Spleen (tissue), 11 donors: ENCODE measurements around the gene CIDEB. TPM values are rescaled to one million over a fixed set of nuclear protein-coding genes. Genes with fewer than 3 reads are reported as not detected.
A peak's percentile ranks its signal among the peaks of the same experiment; 100 is the strongest.

Experiments
- DNase-seq: peaks from one replicate; pipeline ENCODE4 v3.0.0-alpha.2; 2020
- H3K27ac ChIP-seq, 8 donors: fragments of 200-600 bp; sonication (generic) in 7 of 8; 1 replicate in 4 of 8; 2 replicates in 4 of 8; pipeline versions ENCODE4 v1.5.0 to v1.8.0; 2016 to 2021; ENCODE audit warnings: inconsistent platforms in 4 of 8, mild to moderate bottlenecking in 4 of 8, moderate library complexity in 1 of 8
- H3K27me3 ChIP-seq, 7 donors: fragments of 200-600 bp; sonication (generic) in 6 of 7; replicated peaks in 1 of 7; 1 replicate in 4 of 7; 2 replicates in 3 of 7; pipeline versions ENCODE4 v1.5.0 to v1.8.0; 2016 to 2021; ENCODE audit warnings: inconsistent platforms in 3 of 7, mild to moderate bottlenecking in 1 of 7
- H3K36me3 ChIP-seq, 6 donors: fragments of 200-600 bp; sonication (generic) in 5 of 6; 1 replicate in 4 of 6; 2 replicates in 2 of 6; pipeline versions ENCODE4 v1.5.0 to v1.8.0; 2016 to 2021; ENCODE audit warnings: inconsistent platforms in 2 of 6
- H3K4me1 ChIP-seq, 6 donors: fragments of 200-600 bp; sonication (generic) in 5 of 6; 1 replicate in 3 of 6; 2 replicates in 3 of 6; pipeline versions ENCODE4 v1.5.0 to v1.8.0; 2016 to 2021; ENCODE audit warnings: inconsistent platforms in 3 of 6
- H3K4me3 ChIP-seq, 8 donors: fragments of 200-600 bp; sonication (generic) in 7 of 8; 1 replicate in 4 of 8; 2 replicates in 4 of 8; pipeline versions ENCODE4 v1.5.0 to v1.8.0; 2016 to 2021; ENCODE audit warnings: inconsistent platforms in 4 of 8, mild to moderate bottlenecking in 4 of 8, moderate library complexity in 2 of 8
- H3K9me3 ChIP-seq, 8 donors: fragments of 200-600 bp; sonication (generic) in 7 of 8; 1 replicate in 4 of 8; 2 replicates in 4 of 8; pipeline versions ENCODE4 v1.5.0 to v1.8.0; 2016 to 2021; ENCODE audit warnings: inconsistent platforms in 4 of 8
- CTCF ChIP-seq, 11 experiments: fragments of 200-600 bp in 7 of 11; fragments of 450-650 bp in 4 of 11; sonication (generic) in 4 of 11; IDR thresholded peaks in 8 of 11; conservative IDR thresholded peaks in 3 of 11; 1 replicate in 7 of 11; 2 replicates in 4 of 11; pipeline versions ENCODE4 v1.4.0 to v1.8.0; 2016 to 2021; ENCODE audit warnings: antibody characterized with exemption in 11 of 11, inconsistent platforms in 4 of 11, mild to moderate bottlenecking in 1 of 11
- POLR2A ChIP-seq, 3 donors: fragments of 450-650 bp; IDR thresholded peaks; one replicate each; pipeline ENCODE4 v1.5.1; 2017; ENCODE audit warnings: antibody characterized with exemption in 3 of 3, mild to moderate bottlenecking in 1 of 3
- POLR2AphosphoS5 ChIP-seq, 3 donors: sonication (generic); formaldehyde crosslinking; IDR thresholded peaks; one replicate each; pipeline ENCODE4 v1.5.1; 2017; ENCODE audit warnings: antibody characterized with exemption in 3 of 3
- WGBS, 5 donors: extraction: QIAGEN DNeasy Blood & Tissue Kit in 3 of 5; methylation state at CpG; one replicate each; pipeline versions ENCODE4 v1.1.5 to v1.1.7; 2013 to 2018; 5-methylcytosine and 5-hydroxymethylcytosine counted together
- intact Hi-C: fragments of 100-400 bp; cut with DNase I; formaldehyde crosslinking; loops from one replicate; pipeline ENCODE4 v1.15.0; 2023; ENCODE audit warnings: low total_unique reads
- polyA plus RNA-seq, 3 donors: library from polyadenylated mRNA; stranded (reverse); fragments of 200-250 nt; gene quantifications; one replicate each; pipeline ENCODE4 v1.2.1, GENCODE V29; 2013
- total RNA-seq, 7 donors: library from RNA; depleted of rRNA in 3 of 7; stranded (reverse); fragments of >200 nt in 3 of 7; fragmentation: NEBNext Ultra II Directional in 4 of 7; extraction: Animal tissue kit (Norgen Biotek cat#: 25700) in 4 of 7; gene quantifications; one replicate each; pipeline versions ENCODE4 v1.1.0 to v1.2.1, GENCODE V29; 2016 to 2021
- donor health status: healthy with polysubstance abuse.
- donor health status: DM: no; HTN: no; CAD: no; lungs with moderate emphysema.
- donor health status: DM: no; HTN: no; CAD: no.
- donor health status: Bipolar disorder and iron deficiency.
- donor health status: healthy.
- donor health status: DM: no; HTN: no; CAD: no.
- donor health status: DM: yes; HTN: yes; CAD: no.

The CIDEB gene
- total and polyA plus RNA-seq, 10 donors: 31.0 to 145 (median 81.6) TPM

DNA sequence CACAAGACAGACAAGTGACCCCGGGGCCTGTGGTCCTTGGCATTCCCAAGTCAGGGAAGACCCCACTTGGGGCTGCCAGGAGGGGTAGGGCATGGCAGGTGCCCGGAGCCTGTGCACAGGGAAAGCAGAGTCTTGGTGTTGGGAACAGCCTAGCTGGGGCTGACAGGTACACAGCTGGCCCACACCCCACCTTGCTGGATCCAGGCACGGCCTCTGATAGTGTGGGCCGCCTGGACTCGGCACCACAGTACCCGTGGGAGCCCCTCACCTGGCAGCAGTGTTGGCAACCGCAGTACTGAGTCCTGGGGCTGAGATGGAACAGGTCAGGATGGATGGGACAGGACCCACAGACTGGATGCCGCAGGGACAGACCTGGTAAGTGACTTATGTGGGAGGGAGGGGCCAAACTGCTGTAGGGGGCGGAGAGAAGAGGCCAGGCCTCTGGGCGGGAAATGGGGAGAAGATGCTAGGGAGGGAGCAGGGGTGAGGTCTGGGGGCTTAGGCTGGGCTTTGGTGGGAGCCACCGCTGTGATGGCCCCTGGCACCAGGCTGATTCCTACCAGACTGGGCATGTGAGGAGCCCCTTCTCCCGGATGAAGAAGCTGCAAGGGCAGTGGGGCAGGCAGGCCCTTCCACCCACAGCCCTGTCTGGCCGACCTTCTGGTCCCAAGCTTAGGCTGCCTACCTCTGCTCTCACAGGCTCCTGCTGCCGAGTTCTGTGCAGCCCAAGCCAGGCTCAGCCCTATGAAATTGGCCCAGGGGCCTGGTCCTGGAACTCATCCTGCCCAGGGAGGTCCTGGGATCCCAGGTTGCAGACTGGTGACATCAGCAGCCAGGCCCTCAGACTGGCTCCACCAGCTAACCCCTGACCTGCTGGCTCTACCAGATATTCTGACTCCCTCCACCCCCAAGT is 44.7 kb downstream of the CIDEB start, which contains the start of gene TGM1:
Gene TGM1 (minus strand): TSS at position 357 of the 913 bp plus-strand sequence. CDS start 825 bp downstream, outside the sequence.
- Histone ChIP-seq H3K27me3 (no peaks in the 10 kb centered on the region), H3K9me3 (no peaks in the 10 kb centered on the region), H3K36me3 (peaks cover 0 to 97% (median 31%) of the 10 kb centered on the region in 6 donors), H3K27ac (no peak within 1 kb of the TSS), H3K4me3 (no peak within 1 kb of the TSS), H3K4me1 (no peaks in the 10 kb centered on the region)
- DNase-seq: no peak
- no peak for TF ChIP-seq POLR2AphosphoS5 (IDR thresholded peaks at IDR 0.05)
- TF ChIP-seq POLR2A (IDR thresholded peaks at IDR 0.05): no peak
- TF ChIP-seq CTCF (IDR thresholded peaks at IDR 0.05 in 8 of 11, conservative IDR thresholded peaks at IDR 0.05 in 3 of 11): no peak
- intact Hi-C loops: no loop called here
- WGBS, 5 donors: 77 to 94% (median 89%) methylated on average over 7 to 14 of the region's 14 CpGs

GRCh38 chr14:24261969-24262327 is 45.8 kb downstream of the CIDEB start:
- intact Hi-C loops: no loop called here
- peaks cover 0 to 92% (median 19%) of the 10 kb centered on the region in 6 donors for H3K36me3 ChIP-seq
- no peak for TF ChIP-seq CTCF (IDR thresholded peaks at IDR 0.05 in 8 of 11, conservative IDR thresholded peaks at IDR 0.05 in 3 of 11)
- no peak for TF ChIP-seq POLR2A (IDR thresholded peaks at IDR 0.05)
- no peak for TF ChIP-seq POLR2AphosphoS5 (IDR thresholded peaks at IDR 0.05)
- H3K27me3 ChIP-seq: no peaks in the 10 kb centered on the region
- no peak for DNase-seq
- no peak overlapping the region for H3K27ac ChIP-seq
- no peaks in the 10 kb centered on the region for H3K9me3 ChIP-seq
- no peaks in the 10 kb centered on the region for H3K4me1 ChIP-seq
- H3K4me3 ChIP-seq: no peak overlapping the region
- WGBS, 5 donors: 91 to 96% (median 93%) methylated on average over 10 to 19 of the region's 19 CpGs

DNA sequence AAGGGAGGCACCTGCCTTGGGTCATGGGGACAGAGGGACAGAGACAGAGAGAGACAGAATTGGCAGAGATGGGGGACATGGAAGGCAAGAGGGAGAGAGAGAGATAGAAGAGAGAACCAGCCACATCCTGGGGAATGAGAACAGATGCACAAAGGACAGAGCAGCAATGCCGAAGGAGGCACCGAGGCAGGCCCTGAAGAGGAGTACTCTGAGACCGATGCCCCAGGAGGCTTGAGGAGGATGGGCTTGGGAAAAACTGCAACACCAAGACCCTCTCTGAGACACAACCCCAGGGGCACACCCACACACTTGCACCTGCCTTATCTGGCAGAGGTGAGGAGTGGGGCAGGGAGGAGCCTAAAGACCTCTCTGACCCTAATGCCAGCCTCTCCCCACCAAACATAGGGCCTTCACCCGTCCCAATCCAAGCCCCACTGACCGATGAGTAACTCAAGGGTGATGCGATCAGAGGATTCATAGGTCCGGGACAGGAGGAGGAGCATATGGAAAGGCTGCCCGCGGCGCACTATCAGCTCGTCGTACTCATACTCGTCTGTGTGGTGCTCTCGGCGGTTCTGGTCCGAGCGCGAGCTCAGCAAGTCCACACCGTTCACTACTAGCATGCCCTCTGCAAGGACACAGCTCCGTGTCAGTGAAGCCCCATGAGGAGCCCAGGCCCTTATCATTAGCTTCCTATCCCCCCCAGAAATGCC is 46.4 kb downstream of the CIDEB start:
- TF ChIP-seq POLR2A (IDR thresholded peaks at IDR 0.05) (no peak), POLR2AphosphoS5 (IDR thresholded peaks at IDR 0.05) (no peak), CTCF (IDR thresholded peaks at IDR 0.05 in 8 of 11, conservative IDR thresholded peaks at IDR 0.05 in 3 of 11) (no peak)
- no peak overlapping the region for H3K27ac ChIP-seq
- H3K36me3 ChIP-seq: peaks cover 0 to 89% (median 14%) of the 10 kb centered on the region in 6 donors
- no peaks in the 10 kb centered on the region for H3K9me3 ChIP-seq
- WGBS, 5 donors: 89 to 97% (median 93%) methylated on average over 18 to 20 of the region's 20 CpGs
- peak; percentile 33 for DNase-seq
- H3K4me3 ChIP-seq: no peak overlapping the region
- intact Hi-C loops: no loop called here
- H3K4me1 ChIP-seq: no peaks in the 10 kb centered on the region
- H3K27me3 ChIP-seq: no peaks in the 10 kb centered on the region

GRCh38 chr14:24260780-24261157 is 47.0 kb downstream of the CIDEB start:
- DNase-seq: peak; percentile 24
- peaks cover 0 to 89% (median 8%) of the 10 kb centered on the region in 6 donors for H3K36me3 ChIP-seq
- no peak overlapping the region for H3K27ac ChIP-seq
- no peaks in the 10 kb centered on the region for H3K4me1 ChIP-seq
- H3K4me3 ChIP-seq: no peak overlapping the region
- TF ChIP-seq POLR2AphosphoS5 (IDR thresholded peaks at IDR 0.05): no peak
- TF ChIP-seq POLR2A (IDR thresholded peaks at IDR 0.05): no peak
- TF ChIP-seq CTCF (IDR thresholded peaks at IDR 0.05 in 8 of 11, conservative IDR thresholded peaks at IDR 0.05 in 3 of 11): no peak
- intact Hi-C loops: no loop called here
- 70 to 87% (median 80%) methylated on average over 4 of the region's 4 CpGs for WGBS, 5 donors
- H3K27me3 ChIP-seq: no peaks in the 10 kb centered on the region
- no peaks in the 10 kb centered on the region for H3K9me3 ChIP-seq
